ENCODE measurements around the gene SNTG2.

DNA sequence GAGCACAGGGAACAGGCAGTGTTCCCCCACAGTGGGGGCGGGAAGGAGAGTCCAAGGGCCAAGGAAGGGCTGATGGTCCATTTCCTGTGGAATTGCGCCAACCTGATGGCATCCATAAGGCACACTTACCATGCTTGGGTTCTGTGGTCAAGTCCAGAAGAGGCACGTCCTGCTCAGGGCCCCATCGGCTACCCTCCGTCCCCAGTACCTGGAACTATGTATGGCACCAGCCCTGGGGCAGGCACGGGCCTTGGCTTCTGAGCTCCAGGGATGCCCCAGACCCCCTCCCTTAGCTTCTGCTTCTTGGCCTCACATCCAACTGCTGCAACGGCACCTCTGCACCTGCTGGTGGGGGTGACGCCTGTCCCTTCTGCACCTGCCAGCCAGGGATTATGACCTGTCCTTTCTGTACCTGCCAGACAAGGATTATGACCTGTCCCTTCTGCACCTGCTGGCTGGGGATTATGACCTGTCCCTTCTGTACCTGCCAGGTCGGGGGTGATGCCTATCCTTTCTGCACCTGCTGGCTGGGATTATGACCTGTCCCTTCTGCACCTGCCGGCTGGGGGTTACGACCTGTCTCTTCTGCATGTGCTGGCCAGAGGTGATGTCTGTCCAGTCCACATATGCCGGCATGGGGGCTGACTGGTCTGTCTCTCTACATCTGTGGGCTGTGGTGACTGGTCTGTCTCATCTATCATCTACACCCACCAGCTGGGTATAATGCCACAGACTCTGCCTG, 45.4 kb upstream of the SNTG2 start:
- TF ChIP-seq POLR2A (IDR thresholded peaks at IDR 0.05; ENCODE audit: low read length) = no peak
- TF ChIP-seq GATA1 (IDR thresholded peaks at IDR 0.05; ENCODE audit: low read depth, low read length) = no peak

All from erythroblast (primary cell).